K562 (cell line): ENCODE results near the gene OGN. TPM values are rescaled to one million over a fixed set of nuclear protein-coding genes. Genes with fewer than 3 reads are reported as not detected.

ENCODE experiments used
- ATAC-seq: fragments of 200-7000 bp; cut with Tn5 transposase; 3 replicates; pipeline ENCODE4 v1.9.1; 2020; ENCODE audit warnings: moderate library complexity
- BruUV-seq: library from RNA; stranded (reverse); fragments of 400-500 nt; replicated peaks from 2 replicates; lab custom pipeline; 2021; lab: Mats Ljungman, UMichigan
- CTCF ChIA-PET: fragments of 300-600 bp; formaldehyde crosslinking; extraction: SDS; loops from one replicate; lab custom pipeline; 2021; ENCODE audit warnings: low intra/inter-chr PET ratio; lab: Yijun Ruan, JAX
- POLR2A ChIA-PET: fragments of 300-600, 350-650 bp; sonication (Branson Sonifier 250); formaldehyde crosslinking; extraction: SDS; loops from one replicate; lab custom pipeline; 2021; ENCODE audit warnings: antibody characterized with exemption, inconsistent platforms; lab: Yijun Ruan, JAX
- DNase-seq, 4 experiments: peaks; one replicate each; pipeline versions ENCODE4 v3.0.0 to v3.0.0-alpha.2; 2011 to 2018; ENCODE audit warnings: low spot score in 3 of 4, mixed read lengths in 3 of 4; ENCODE audit errors: extremely low read depth in 1 of 4
- FAIRE-seq: peaks from 2 replicates; lab custom pipeline; 2011; peaks lifted over from hg19 to GRCh38; lab: Jason Lieb, UNC
- H2AFZ ChIP-seq: 2 replicates; pipeline ENCODE4 v1.6.0; 2011; ENCODE audit warnings: low read depth, low read length, control low read depth, inconsistent platforms
- H3K27ac ChIP-seq: fragments of 200-600 bp; 3 replicates; pipeline ENCODE4 v1.8.0; 2011; ENCODE audit warnings: low read depth, mild to moderate bottlenecking, control low read depth, inconsistent platforms, low read length, moderate library complexity, mixed read lengths; ENCODE audit errors: extremely low read depth
- H3K27me3 ChIP-seq, 2 experiments: fragments of 300-600 bp in 1 of 2; 2 replicates in 1 of 2; 3 replicates in 1 of 2; pipeline versions ENCODE4 v1.6.0 to v1.8.0; 2011; ENCODE audit warnings: inconsistent platforms in 2 of 2, low read length in 2 of 2, mild to moderate bottlenecking in 1 of 2, mixed read lengths in 1 of 2, moderate library complexity in 1 of 2; ENCODE audit not compliant: control insufficient read depth in 2 of 2, insufficient read depth in 2 of 2
- H3K36me3 ChIP-seq: fragments of 300-600 bp; 3 replicates; pipeline ENCODE4 v1.8.0; 2011; ENCODE audit warnings: mild to moderate bottlenecking, low read length, inconsistent platforms; ENCODE audit not compliant: control insufficient read depth, insufficient read depth
- H3K4me1 ChIP-seq, 2 experiments: fragments of 200-600 bp in 1 of 2; replicated peaks in 1 of 2; 2 replicates in 1 of 2; 3 replicates in 1 of 2; pipeline versions ENCODE4 v1.5.1 to v1.8.0; 2011; ENCODE audit warnings: inconsistent platforms in 2 of 2, low read length in 2 of 2, mild to moderate bottlenecking in 1 of 2, mixed read lengths in 1 of 2, moderate library complexity in 1 of 2; ENCODE audit not compliant: control insufficient read depth in 2 of 2, insufficient read depth in 2 of 2
- H3K4me2 ChIP-seq: 2 replicates; pipeline ENCODE4 v1.6.1; 2011; ENCODE audit warnings: low read length, control low read depth, inconsistent platforms, mixed read lengths; ENCODE audit not compliant: insufficient read depth
- H3K4me3 ChIP-seq: fragments of 200-600 bp; sonication (generic), shearing (Covaris generic); 2 replicates; pipeline ENCODE4 v1.5.1; 2016; ENCODE audit warnings: control low read depth, inconsistent platforms
- H3K79me2 ChIP-seq: fragments of 200-600 bp; 3 replicates; pipeline ENCODE4 v1.8.0; 2011; ENCODE audit warnings: low read length, inconsistent platforms; ENCODE audit not compliant: control insufficient read depth, insufficient read depth
- H3K9ac ChIP-seq, 2 experiments: 2 replicates each; pipeline versions ENCODE4 v1.6.0 to v1.6.1; 2011; ENCODE audit warnings: low read depth in 2 of 2, low read length in 2 of 2, control low read depth in 1 of 2, inconsistent platforms in 1 of 2, mild to moderate bottlenecking in 1 of 2, mixed read lengths in 1 of 2; ENCODE audit not compliant: insufficient read depth in 1 of 2
- H3K9me1 ChIP-seq: one replicate; pipeline ENCODE4 v1.6.0; 2011; ENCODE audit warnings: inconsistent platforms, mild to moderate bottlenecking, low read length, moderate library complexity; ENCODE audit not compliant: control insufficient read depth, insufficient read depth
- H3K9me3 ChIP-seq: replicated peaks from 2 replicates; pipeline ENCODE4 v1.5.1; 2011; ENCODE audit warnings: low read depth, low read length, inconsistent platforms; ENCODE audit not compliant: control insufficient read depth, insufficient read depth
- H4K20me1 ChIP-seq: replicated peaks from 2 replicates; pipeline ENCODE4 v1.6.1; 2011; ENCODE audit warnings: low read length, inconsistent platforms, mixed read lengths; ENCODE audit not compliant: control insufficient read depth, insufficient read depth
- ATF4 ChIP-seq: fragments of 450-650 bp; formaldehyde crosslinking; IDR thresholded peaks from 2 replicates; pipeline ENCODE4 v1.4.0; 2022; ENCODE audit warnings: mild to moderate bottlenecking, moderate library complexity
- CREBBP ChIP-seq: IDR thresholded peaks from one replicate; pipeline ENCODE4 v1.6.1; 2012; ENCODE audit warnings: low read depth, mild to moderate bottlenecking, control low read depth, inconsistent platforms, low read length
- ETV5 ChIP-seq: sonication (generic); formaldehyde crosslinking; IDR thresholded peaks from 2 replicates; pipeline ENCODE4 v1.4.0; 2020; ENCODE audit warnings: low read depth, mild to moderate bottlenecking, missing genetic modification reagents
- HSF4 ChIP-seq: fragments of 250-450 bp; sonication (Bioruptor Pico); IDR thresholded peaks from 2 replicates; pipeline ENCODE4 v2.1.2; 2022; ENCODE audit warnings: mild to moderate bottlenecking, moderate library complexity, borderline replicate concordance
- LARP7 ChIP-seq: fragments of 450-650 bp; IDR thresholded peaks from 2 replicates; pipeline ENCODE4 v1.6.1; 2016
- MXI1 ChIP-seq: IDR thresholded peaks from 2 replicates; pipeline ENCODE4 v1.6.1; 2011; ENCODE audit warnings: low read depth, mild to moderate bottlenecking, improper control_type of control experiment, low read length
- PBX2 ChIP-seq, 2 experiments: IDR thresholded peaks in 1 of 2; conservative IDR thresholded peaks in 1 of 2; 2 replicates each; pipeline ENCODE4 v1.6.1; 2016; ENCODE audit warnings: low read depth in 2 of 2, mild to moderate bottlenecking in 1 of 2, missing compliant biosample characterization in 1 of 2, missing genetic modification characterization in 1 of 2, moderate library complexity in 1 of 2
- POLR2AphosphoS2 ChIP-seq: IDR thresholded peaks from 2 replicates; pipeline ENCODE4 v1.6.1; 2012; ENCODE audit warnings: low read length, improper control_type of control experiment
- THAP12 ChIP-seq: fragments of 250-450 bp; sonication (Bioruptor Pico); IDR thresholded peaks from 2 replicates; pipeline ENCODE4 v1.9.0; 2021; ENCODE audit warnings: mild to moderate bottlenecking, inconsistent platforms
- ZNF280A ChIP-seq: fragments of 450-650 bp; IDR thresholded peaks from 2 replicates; pipeline ENCODE4 v1.6.1; 2018; ENCODE audit warnings: mild to moderate bottlenecking, low read depth; ENCODE audit not compliant: partially characterized antibody
- WGBS: fragments of 100-300 bp; shearing (Covaris generic); methylation state at CpG from one replicate; pipeline ENCODE4 v1.1.6; 2016; ENCODE audit warnings: low coverage, mixed read lengths; ENCODE audit not compliant: insufficient coverage; ENCODE audit errors: missing lambda C conversion rate; 5-methylcytosine and 5-hydroxymethylcytosine counted together
- in situ Hi-C: fragments of 300-500 bp; cut with MboI; formaldehyde crosslinking; loops from 4 replicates; pipeline ENCODE4 v1.15.0; 2018; ENCODE audit warnings: inconsistent platforms, mixed read lengths
- intact Hi-C: fragments of 100-400 bp; cut with micrococcal nuclease; formaldehyde crosslinking; loops from 2 replicates; pipeline ENCODE4 v1.14.2; 2022
- polyA plus RNA-seq, 8 experiments: library from polyadenylated mRNA; depleted of rRNA in 4 of 8; stranded (reverse) in 5 of 8; unstranded in 3 of 8; fragments of >200 nt; fragmentation: Nextera tagmentation in 2 of 8; fragmentation: Illumina TruSeq in 1 of 8; extraction: Ambion mirVana in 2 of 8; extraction: Trizol in 1 of 8; gene quantifications; 2 replicates each; pipeline versions ENCODE4 v1.2.1 to v1.2.3, GENCODE V29; 2011 to 2014; ENCODE audit warnings: inconsistent platforms in 1 of 8, missing spikeins in 1 of 8
- total RNA-seq, 7 experiments: library from RNA; depleted of rRNA in 6 of 7; stranded (reverse); fragments of >200 nt in 6 of 7; fragmentation: Illumina TruSeq in 2 of 7; extraction: Trizol in 2 of 7; gene quantifications; 2 replicates each; pipeline versions ENCODE4 v1.2.1 to v1.2.3, GENCODE V29; 2011 to 2021; ENCODE audit warnings: low replicate concordance in 1 of 7

The OGN gene
- total and polyA plus RNA-seq, 9 of the 15 experiments (the other 6 are each of a cell fraction or from before 2014, with no cell fraction given): 0.07 to 0.17 TPM; not detected in 7

- TF ChIP-seq PBX2 (CRISPR knock-in tag; IDR thresholded peaks at IDR 0.05; ENCODE audit: low read depth): no peak
- TF ChIP-seq PBX2 (tag; conservative IDR thresholded peaks at IDR 0.05; ENCODE audit: low read depth): no peak
- no peak for TF ChIP-seq ETV5 (CRISPR knock-in tag)
- no peak for TF ChIP-seq LARP7
These were observed 18.4 kb downstream of the OGN start (continued) for GRCh38 chr9:92385953-92386352.

- Histone ChIP-seq H3K9me3 (no peaks in the 10 kb centered on the region), H3K27ac (no peak overlapping the region), H3K4me2 (no peak overlapping the region), H3K4me3 (no peak overlapping the region), H3K9me1 (no peaks in the 10 kb centered on the region), H2AFZ (no peak overlapping the region), H3K27me3 (no peaks in the 10 kb centered on the region), H3K4me1 (no peaks in the 10 kb centered on the region), H3K9ac (no peak overlapping the region), H3K79me2 (no peaks in the 10 kb centered on the region), H4K20me1 (no peaks in the 10 kb centered on the region), H3K36me3 (no peaks in the 10 kb centered on the region)
- no peak for DNase-seq
- FAIRE-seq: no peak
- no TSS peak for BruUV-seq
- no peak for ATAC-seq
- WGBS: 65% methylated on average over 6 of the region's 6 CpGs
- in situ Hi-C loops: no loop called here
- no peak for TF ChIP-seq THAP12 (CRISPR knock-in tag)
- TF ChIP-seq ATF4 (CRISPR knock-in tag): no peak
- TF ChIP-seq MXI1: no peak
- TF ChIP-seq CREBBP: no peak
- TF ChIP-seq POLR2AphosphoS2: no peak
- no peak for TF ChIP-seq ZNF280A
- TF ChIP-seq HSF4 (CRISPR knock-in tag): no peak
- ChIA-PET POLR2A (no interaction called here), CTCF (no interaction called here)
- intact Hi-C loops: no loop called here
These were observed 18.9 kb downstream of the OGN start for GRCh38 chr9:92385477-92385876.
